ENCODE data around the gene SEZ6. TPM values are rescaled to one million over a fixed set of nuclear protein-coding genes. Genes with fewer than 3 reads are reported as not detected.

The SEZ6 gene
- total RNA-seq, 3 donors from 2014 or later = not detected

DNA sequence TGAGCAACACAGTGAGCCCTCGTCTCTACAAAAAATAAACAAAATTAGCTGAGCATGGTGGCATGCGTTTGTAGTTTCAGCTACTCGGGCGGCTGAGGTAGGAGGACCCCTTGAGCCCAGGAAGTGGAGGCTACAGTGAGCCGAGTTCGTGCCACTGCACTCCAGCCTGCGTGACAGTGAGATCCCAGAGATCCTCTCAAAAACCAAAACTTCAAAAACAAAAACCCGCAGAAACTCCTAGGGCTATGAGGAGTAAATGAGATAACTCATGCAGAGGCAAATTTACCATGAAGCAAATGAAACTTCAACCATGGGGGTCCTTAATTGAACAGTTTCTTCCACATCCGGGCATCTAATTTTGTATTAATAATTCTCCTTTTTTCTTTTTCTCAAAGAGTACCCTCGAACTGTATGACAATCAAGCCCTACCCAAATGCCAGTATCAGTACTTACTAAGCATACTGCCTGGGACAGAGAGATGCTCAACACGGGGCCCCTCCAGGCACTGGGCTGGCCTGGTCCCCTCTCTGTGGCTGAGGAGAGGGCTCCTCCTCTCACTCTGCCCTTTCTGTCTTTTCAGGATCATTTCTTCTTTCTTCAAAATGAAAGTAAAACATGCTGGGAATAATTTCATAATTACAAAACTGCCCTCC is 36.3 kb upstream of the SEZ6 start:
- no peak overlapping the region for H3K4me3 ChIP-seq
- H3K36me3 ChIP-seq = no peaks in the 10 kb centered on the region

DNA sequence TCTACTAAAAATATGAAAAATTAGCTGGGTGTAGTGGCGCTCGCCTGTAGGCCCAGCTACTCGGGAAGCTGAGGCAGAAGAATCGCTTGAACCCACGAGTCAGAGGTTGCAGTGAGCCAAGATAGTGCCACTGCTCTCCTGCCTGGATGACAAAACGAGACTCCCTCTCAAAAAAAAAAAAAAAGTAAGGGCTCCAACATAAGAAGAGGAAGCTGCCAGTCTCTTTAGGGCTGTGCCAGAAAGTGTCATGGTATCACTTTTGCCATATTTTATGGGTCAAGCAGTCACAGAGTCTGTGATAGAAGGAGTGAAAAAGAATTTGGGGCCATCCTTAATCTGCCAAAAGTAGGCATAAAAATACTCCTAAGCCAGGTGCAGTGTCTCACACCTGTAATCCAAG is 35.7 kb upstream of the SEZ6 start:
- intact Hi-C loops (cut with DNase I; ENCODE audit: low total_unique reads) = no loop called here
- TF ChIP-seq POLR2A (IDR thresholded peaks at IDR 0.05) = no peak
- TF ChIP-seq POLR2AphosphoS5 (IDR thresholded peaks at IDR 0.05) = no peak
- TF ChIP-seq, protein P1, sequence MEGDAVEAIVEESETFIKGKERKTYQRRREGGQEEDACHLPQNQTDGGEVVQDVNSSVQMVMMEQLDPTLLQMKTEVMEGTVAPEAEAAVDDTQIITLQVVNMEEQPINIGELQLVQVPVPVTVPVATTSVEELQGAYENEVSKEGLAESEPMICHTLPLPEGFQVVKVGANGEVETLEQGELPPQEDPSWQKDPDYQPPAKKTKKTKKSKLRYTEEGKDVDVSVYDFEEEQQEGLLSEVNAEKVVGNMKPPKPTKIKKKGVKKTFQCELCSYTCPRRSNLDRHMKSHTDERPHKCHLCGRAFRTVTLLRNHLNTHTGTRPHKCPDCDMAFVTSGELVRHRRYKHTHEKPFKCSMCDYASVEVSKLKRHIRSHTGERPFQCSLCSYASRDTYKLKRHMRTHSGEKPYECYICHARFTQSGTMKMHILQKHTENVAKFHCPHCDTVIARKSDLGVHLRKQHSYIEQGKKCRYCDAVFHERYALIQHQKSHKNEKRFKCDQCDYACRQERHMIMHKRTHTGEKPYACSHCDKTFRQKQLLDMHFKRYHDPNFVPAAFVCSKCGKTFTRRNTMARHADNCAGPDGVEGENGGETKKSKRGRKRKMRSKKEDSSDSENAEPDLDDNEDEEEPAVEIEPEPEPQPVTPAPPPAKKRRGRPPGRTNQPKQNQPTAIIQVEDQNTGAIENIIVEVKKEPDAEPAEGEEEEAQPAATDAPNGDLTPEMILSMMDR (IDR thresholded peaks at IDR 0.05) = no peak
- H3K4me3 ChIP-seq = no peak overlapping the region
- H3K27ac ChIP-seq = no peak overlapping the region
- no peaks in the 10 kb centered on the region for H3K27me3 ChIP-seq
- no peak for DNase-seq (ENCODE audit: low spot score in 2 of 2)
- no peaks in the 10 kb centered on the region for H3K9me3 ChIP-seq
- no peaks in the 10 kb centered on the region for H3K4me1 ChIP-seq
- no peaks in the 10 kb centered on the region for H3K36me3 ChIP-seq

More for the DNA sequence above, 36.3 kb upstream of the SEZ6 start:
- H3K9me3 ChIP-seq = no peaks in the 10 kb centered on the region
- DNase-seq (ENCODE audit: low spot score in 2 of 2) = no peak
- no peaks in the 10 kb centered on the region for H3K27me3 ChIP-seq
- TF ChIP-seq POLR2A (IDR thresholded peaks at IDR 0.05) = no peak
- intact Hi-C loops (cut with DNase I; ENCODE audit: low total_unique reads) = no loop called here
- H3K4me1 ChIP-seq = no peaks in the 10 kb centered on the region
- H3K27ac ChIP-seq = no peak overlapping the region

DNA sequence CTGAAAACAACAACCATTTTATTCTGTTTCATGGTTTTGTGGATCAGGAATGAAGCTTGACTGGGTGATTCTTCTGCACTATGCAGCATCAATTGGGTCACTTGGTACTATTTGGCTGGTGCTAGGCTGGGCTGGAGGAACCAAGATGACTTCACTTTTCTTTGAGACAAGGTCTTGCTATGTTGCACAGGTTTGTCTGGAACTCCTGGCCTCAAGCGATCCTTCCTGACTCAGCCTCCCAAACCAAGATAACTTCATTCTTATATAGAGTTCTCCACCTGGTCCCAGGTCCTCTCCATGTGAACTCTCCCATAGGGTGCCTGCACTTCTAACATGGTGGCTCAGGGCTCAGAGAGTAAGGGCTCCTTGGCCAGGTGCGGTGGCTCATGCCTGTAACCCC is 35.3 kb upstream of the SEZ6 start:
- Histone ChIP-seq H3K27ac (no peak overlapping the region), H3K4me3 (no peak overlapping the region), H3K27me3 (no peaks in the 10 kb centered on the region), H3K9me3 (no peaks in the 10 kb centered on the region), H3K36me3 (no peaks in the 10 kb centered on the region), H3K4me1 (no peaks in the 10 kb centered on the region)
- intact Hi-C loops (cut with DNase I; ENCODE audit: low total_unique reads) = no loop called here
- no peak for TF ChIP-seq POLR2A (IDR thresholded peaks at IDR 0.05)
- TF ChIP-seq POLR2AphosphoS5 (IDR thresholded peaks at IDR 0.05) = no peak
- TF ChIP-seq, protein P1 (IDR thresholded peaks at IDR 0.05) = no peak
- DNase-seq (ENCODE audit: low spot score in 2 of 2) = no peak

DNA sequence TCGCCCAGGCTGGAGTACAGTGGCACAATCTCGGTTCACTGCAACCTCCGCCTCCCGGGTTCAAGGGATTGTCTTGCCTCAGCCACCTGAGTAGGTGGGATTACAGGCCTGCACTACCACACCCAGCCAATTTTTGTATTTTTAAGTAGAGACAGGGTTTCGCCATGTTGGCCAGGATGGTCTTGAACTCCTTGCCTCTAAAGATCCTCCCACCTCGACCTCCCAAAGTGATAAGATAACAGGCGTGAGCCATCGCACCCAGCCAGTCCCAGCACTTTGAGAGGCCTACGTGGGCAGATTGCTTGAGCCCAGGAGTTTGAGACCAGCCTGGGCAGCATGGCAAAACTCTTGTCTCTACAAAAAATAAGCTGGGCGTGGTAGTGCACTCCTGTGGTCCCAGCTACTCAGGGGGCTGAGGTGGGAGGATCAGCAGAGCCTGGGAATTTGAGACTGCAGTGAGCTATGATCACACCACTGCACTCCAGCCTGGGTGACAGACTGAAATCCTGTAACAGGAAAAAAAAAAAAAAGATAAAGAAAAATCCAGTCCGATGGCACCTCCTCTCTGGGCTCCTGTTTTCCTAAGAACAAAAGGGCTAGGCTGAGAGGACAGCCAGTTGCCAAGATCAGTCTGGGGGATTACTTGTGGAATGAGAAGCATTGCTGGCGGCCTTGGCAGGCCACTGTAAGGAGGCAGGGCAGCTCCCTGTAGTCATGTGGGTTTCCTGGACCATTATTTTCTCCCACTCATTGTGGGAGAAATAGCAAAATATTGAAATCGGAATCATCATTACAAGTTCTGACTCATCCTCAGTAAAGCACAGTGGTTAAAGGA is 34.1 kb upstream of the SEZ6 start:
- no peak overlapping the region for H3K27ac ChIP-seq
- DNase-seq (ENCODE audit: low spot score in 2 of 2) = peak in 1 of 2 donors; percentile 25
- no peaks in the 10 kb centered on the region for H3K4me1 ChIP-seq
- H3K36me3 ChIP-seq = no peaks in the 10 kb centered on the region
- no peak overlapping the region for H3K4me3 ChIP-seq
- TF ChIP-seq POLR2A (IDR thresholded peaks at IDR 0.05) (no peak), POLR2AphosphoS5 (IDR thresholded peaks at IDR 0.05) (no peak)
- TF ChIP-seq, protein P1 (IDR thresholded peaks at IDR 0.05) = no peak
- intact Hi-C loops (cut with DNase I; ENCODE audit: low total_unique reads) = no loop called here
- no peaks in the 10 kb centered on the region for H3K27me3 ChIP-seq
- H3K9me3 ChIP-seq = peaks cover under 1 to 2% of the 10 kb centered on the region in 2 donors

DNA sequence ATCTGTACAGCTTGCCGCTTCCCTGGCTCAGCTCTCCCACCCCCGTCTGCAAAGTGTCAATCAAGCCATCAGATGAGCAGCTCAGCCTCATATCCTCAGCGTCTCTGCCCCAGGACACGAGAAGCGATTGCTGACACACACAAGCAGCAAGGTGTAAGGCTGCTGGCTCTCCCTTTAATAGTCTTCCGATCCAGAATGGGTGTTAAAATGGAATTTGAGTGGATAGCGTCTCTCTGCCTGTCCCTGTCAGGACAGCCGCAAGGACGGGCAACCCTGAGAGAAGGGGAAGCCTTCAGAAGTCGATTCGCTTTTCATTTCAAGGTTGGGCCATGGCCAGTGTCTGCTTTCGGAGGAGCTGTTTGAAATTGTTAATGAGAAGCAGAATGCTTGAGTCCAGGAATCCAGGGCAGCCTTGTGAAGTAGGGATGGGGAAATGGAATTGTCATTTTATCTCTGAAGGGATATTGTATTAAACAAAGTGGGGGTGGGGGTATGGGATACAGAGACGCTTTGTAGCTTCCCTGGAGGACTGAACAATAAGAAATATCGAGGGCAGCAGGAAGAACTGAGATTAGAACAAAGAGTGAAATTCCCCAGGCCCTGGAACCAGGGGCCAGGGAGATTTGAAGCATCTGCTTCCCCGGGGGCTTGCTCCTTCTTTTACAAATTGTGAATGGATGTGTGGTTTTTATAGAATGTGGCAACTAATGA is 32.4 kb upstream of the SEZ6 start:
- TF ChIP-seq POLR2AphosphoS5 (IDR thresholded peaks at IDR 0.05) (no peak), POLR2A (IDR thresholded peaks at IDR 0.05) (no peak)
- TF ChIP-seq, protein P1 (IDR thresholded peaks at IDR 0.05) = no peak
- intact Hi-C loops (cut with DNase I; ENCODE audit: low total_unique reads) = no loop called here

More for the DNA sequence above, 32.4 kb upstream of the SEZ6 start:
- no peaks in the 10 kb centered on the region for H3K4me1 ChIP-seq
- H3K4me3 ChIP-seq = peak overlapping the region in 2 of 3 donors; percentile 15 to 26
- H3K27ac ChIP-seq = peak overlapping the region in 1 of 2 donors; percentile 3
- no peaks in the 10 kb centered on the region for H3K27me3 ChIP-seq
- H3K36me3 ChIP-seq = no peaks in the 10 kb centered on the region
- H3K9me3 ChIP-seq = peaks cover 4 to 14% of the 10 kb centered on the region in 2 donors
- no peak for DNase-seq (ENCODE audit: low spot score in 2 of 2)

Measured in breast epithelium (tissue), 4 donors.